SU-DHL-6 (cell line): ENCODE measurements around the gene ELP5.

Experiments used
- H2AFZ ChIP-seq: fragments of 200-600 bp; sonication (generic); 2 replicates; pipeline ENCODE4 v1.6.1; 2014; ENCODE audit warnings: low read depth, mild to moderate bottlenecking, moderate library complexity, mixed read lengths, antibody characterized with exemption, low read length; ENCODE audit not compliant: severe bottlenecking
- H3F3A ChIP-seq: fragments of 200-600 bp; shearing (Covaris generic); 2 replicates; pipeline ENCODE4 v1.6.0; 2016; ENCODE audit warnings: antibody characterized with exemption, mild to moderate bottlenecking; ENCODE audit not compliant: insufficient read depth
- H3K27ac ChIP-seq: fragments of 200-600 bp; sonication (generic); 2 replicates; pipeline ENCODE4 v1.5.1; 2016; ENCODE audit warnings: low read depth, mild to moderate bottlenecking, low read length, moderate library complexity, mixed read lengths
- H3K27me3 ChIP-seq: fragments of 200-600 bp; sonication (generic), shearing (Covaris generic); 2 replicates; pipeline ENCODE4 v1.6.0; 2014; ENCODE audit warnings: mild to moderate bottlenecking, low read length
- H3K36me3 ChIP-seq: fragments of 200-600 bp; sonication (generic); 2 replicates; pipeline ENCODE4 v1.6.1; 2014; ENCODE audit warnings: mild to moderate bottlenecking, low read length, mixed read lengths
- H3K4me2 ChIP-seq: fragments of 300-600, 200-600 bp; shearing (Covaris generic), sonication (generic); 2 replicates; pipeline ENCODE4 v1.6.0; 2014; ENCODE audit warnings: low read length, low read depth, mild to moderate bottlenecking; ENCODE audit not compliant: poor library complexity, severe bottlenecking
- H3K4me3 ChIP-seq: fragments of 200-600 bp; sonication (generic); 2 replicates; pipeline ENCODE4 v1.5.1; 2014; ENCODE audit warnings: antibody characterized with exemption, low read length, mild to moderate bottlenecking, mixed read lengths; ENCODE audit not compliant: insufficient read depth, poor library complexity, severe bottlenecking
- H3K79me2 ChIP-seq: fragments of 200-600 bp; sonication (generic); 2 replicates; pipeline ENCODE4 v1.6.1; 2014; ENCODE audit warnings: mild to moderate bottlenecking, low read length, moderate library complexity; ENCODE audit not compliant: insufficient read depth
- H3K9ac ChIP-seq: fragments of 200-600 bp; sonication (generic); 2 replicates; pipeline ENCODE4 v1.7.0; 2014; ENCODE audit warnings: mild to moderate bottlenecking, low read length
- H3K9me2 ChIP-seq: fragments of 200-600 bp; sonication (generic); replicated peaks from 2 replicates; pipeline ENCODE4 v1.6.1; 2014; ENCODE audit warnings: low read length; ENCODE audit not compliant: insufficient read depth
- H3K9me3 ChIP-seq: fragments of 200-600 bp; sonication (generic); 2 replicates; pipeline ENCODE4 v1.6.1; 2014; ENCODE audit warnings: low read length, mixed read lengths; ENCODE audit not compliant: insufficient read depth
- H4K20me1 ChIP-seq: fragments of 200-600 bp; sonication (generic); 2 replicates; pipeline ENCODE4 v1.6.1; 2014; ENCODE audit warnings: low read depth, mild to moderate bottlenecking, antibody characterized with exemption, low read length, moderate library complexity, mixed read lengths
- EZH2phosphoT487 ChIP-seq: fragments of 200-600 bp; sonication (generic), shearing (Covaris generic); conservative IDR thresholded peaks from 2 replicates; pipeline ENCODE4 v1.6.1; 2018; ENCODE audit warnings: mild to moderate bottlenecking, antibody characterized with exemption, low read length, moderate library complexity, mixed read lengths
- TF ChIP-seq, protein P1 (sequence below): fragments of 200-600 bp; sonication (generic); IDR thresholded peaks from one replicate; pipeline ENCODE4 v1.5.1; 2017; ENCODE audit warnings: antibody characterized with exemption, mild to moderate bottlenecking, low read length, moderate library complexity; ENCODE audit not compliant: insufficient read depth, poor library complexity, severe bottlenecking

Gene ELP5

DNA sequence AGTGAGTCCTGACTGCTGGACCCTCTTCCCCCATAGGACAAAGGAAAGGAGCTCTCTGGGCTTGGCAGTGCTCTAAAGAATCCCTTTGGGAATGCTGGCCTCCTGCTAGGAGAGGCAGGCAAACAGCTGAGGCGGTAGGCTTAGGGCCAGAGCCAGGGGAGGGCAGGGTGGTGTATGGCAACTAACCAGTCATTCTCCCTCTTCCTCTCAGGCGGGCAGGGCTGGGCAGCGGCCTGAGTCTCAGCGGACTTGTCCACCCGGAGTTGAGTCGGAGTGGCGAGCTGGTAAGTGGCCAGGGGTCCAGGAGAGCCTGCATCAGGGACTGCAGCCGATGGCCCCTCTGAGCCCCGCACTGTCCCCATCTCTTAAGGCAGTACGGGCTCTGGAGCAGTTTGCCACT lies 27.9 kb upstream of the ELP5 start:
- Histone ChIP-seq H3K9ac (no peak overlapping the region), H3K36me3 (no peaks in the 10 kb centered on the region)
- no peak for TF ChIP-seq EZH2phosphoT487
- TF ChIP-seq, protein P1, sequence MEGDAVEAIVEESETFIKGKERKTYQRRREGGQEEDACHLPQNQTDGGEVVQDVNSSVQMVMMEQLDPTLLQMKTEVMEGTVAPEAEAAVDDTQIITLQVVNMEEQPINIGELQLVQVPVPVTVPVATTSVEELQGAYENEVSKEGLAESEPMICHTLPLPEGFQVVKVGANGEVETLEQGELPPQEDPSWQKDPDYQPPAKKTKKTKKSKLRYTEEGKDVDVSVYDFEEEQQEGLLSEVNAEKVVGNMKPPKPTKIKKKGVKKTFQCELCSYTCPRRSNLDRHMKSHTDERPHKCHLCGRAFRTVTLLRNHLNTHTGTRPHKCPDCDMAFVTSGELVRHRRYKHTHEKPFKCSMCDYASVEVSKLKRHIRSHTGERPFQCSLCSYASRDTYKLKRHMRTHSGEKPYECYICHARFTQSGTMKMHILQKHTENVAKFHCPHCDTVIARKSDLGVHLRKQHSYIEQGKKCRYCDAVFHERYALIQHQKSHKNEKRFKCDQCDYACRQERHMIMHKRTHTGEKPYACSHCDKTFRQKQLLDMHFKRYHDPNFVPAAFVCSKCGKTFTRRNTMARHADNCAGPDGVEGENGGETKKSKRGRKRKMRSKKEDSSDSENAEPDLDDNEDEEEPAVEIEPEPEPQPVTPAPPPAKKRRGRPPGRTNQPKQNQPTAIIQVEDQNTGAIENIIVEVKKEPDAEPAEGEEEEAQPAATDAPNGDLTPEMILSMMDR, result no peak

DNA sequence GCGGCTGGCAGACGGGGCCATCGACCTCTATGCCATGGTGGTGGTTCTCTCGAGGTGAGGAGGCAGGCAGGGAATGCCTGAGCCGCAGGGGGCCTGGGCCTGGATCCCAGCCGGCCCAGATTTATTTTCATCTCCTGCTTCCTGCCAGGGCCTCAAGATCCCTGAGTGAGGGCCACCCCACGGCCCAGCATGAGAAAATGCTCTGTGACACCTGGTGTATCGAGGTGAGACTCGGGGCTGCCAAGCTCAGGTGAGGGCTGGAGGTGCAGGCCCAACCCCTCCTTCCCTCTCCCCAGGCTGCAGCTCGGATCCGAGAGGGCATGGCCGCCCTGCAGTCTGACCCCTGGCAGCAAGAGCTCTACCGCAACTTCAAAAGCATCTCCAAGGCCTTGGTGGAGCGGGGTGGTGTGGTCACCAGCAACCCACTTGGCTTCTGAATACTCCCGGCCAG lies 27.3 kb upstream of the ELP5 start:
- no peak overlapping the region for H3K4me2 ChIP-seq
- no peak overlapping the region for H3K9ac ChIP-seq
- peaks cover 11% of the 10 kb centered on the region; the same call in 1 of the 2 replicates for H3F3A ChIP-seq
- no peaks in the 10 kb centered on the region for H4K20me1 ChIP-seq
- H3K27ac ChIP-seq, result no peak overlapping the region
- no peaks in the 10 kb centered on the region for H3K27me3 ChIP-seq
- no peak for TF ChIP-seq EZH2phosphoT487
- TF ChIP-seq, protein P1, result no peak
- no peaks in the 10 kb centered on the region for H3K36me3 ChIP-seq
- no peaks in the 10 kb centered on the region for H3K9me2 ChIP-seq
- no peaks in the 10 kb centered on the region for H3K79me2 ChIP-seq
- H2AFZ ChIP-seq, result no peak overlapping the region
- no peak overlapping the region for H3K4me3 ChIP-seq
- no peaks in the 10 kb centered on the region for H3K9me3 ChIP-seq

More for the DNA sequence above, 27.9 kb upstream of the ELP5 start:
- no peaks in the 10 kb centered on the region for H3K9me2 ChIP-seq
- peaks cover 11% of the 10 kb centered on the region; the same call in 1 of the 2 replicates for H3F3A ChIP-seq
- H4K20me1 ChIP-seq, result no peaks in the 10 kb centered on the region
- H3K4me2 ChIP-seq, result no peak overlapping the region
- H3K27ac ChIP-seq, result no peak overlapping the region
- no peak overlapping the region for H2AFZ ChIP-seq
- no peak overlapping the region for H3K4me3 ChIP-seq
- no peaks in the 10 kb centered on the region for H3K27me3 ChIP-seq
- no peaks in the 10 kb centered on the region for H3K9me3 ChIP-seq
- H3K79me2 ChIP-seq, result no peaks in the 10 kb centered on the region

- H3K4me2 ChIP-seq, result no peak overlapping the region
- H3K9ac ChIP-seq, result no peak overlapping the region
- no peaks in the 10 kb centered on the region for H3K27me3 ChIP-seq
- H3K79me2 ChIP-seq, result peaks cover 10% of the 10 kb centered on the region
- H3K36me3 ChIP-seq, result no peaks in the 10 kb centered on the region
- H4K20me1 ChIP-seq, result no peaks in the 10 kb centered on the region
- TF ChIP-seq, protein P1, result no peak
- TF ChIP-seq EZH2phosphoT487, result no peak
- no peak overlapping the region for H2AFZ ChIP-seq
- H3F3A ChIP-seq, result peaks cover 11% of the 10 kb centered on the region; the same call in 1 of the 2 replicates
- no peak overlapping the region for H3K4me3 ChIP-seq
- no peaks in the 10 kb centered on the region for H3K9me2 ChIP-seq
- no peak overlapping the region for H3K27ac ChIP-seq
- no peaks in the 10 kb centered on the region for H3K9me3 ChIP-seq
Observed at GRCh38 chr17:7225711-7226331, 26.2 kb upstream of the ELP5 start.
